ENCODE results near the gene CPNE4.

DNA sequence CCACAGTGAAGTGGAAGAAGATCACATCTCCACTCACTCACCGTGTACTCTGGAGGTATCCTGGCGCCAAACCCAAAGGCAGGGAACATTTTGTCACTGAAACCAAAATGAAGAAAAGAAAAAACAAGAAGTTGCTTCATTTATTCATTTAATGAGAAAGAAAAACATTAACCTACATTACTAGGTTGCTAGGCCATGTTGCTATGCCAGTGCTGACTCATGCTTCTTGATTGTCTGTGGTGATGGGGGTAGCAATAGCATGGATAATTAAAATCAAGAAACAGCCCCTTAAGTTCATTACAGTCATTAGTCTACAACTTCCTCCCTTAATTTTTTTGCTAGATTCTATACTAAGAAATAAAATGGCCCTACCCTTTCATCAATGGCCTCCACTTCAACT, 479.4 kb downstream of the CPNE4 start:
- TF ChIP-seq, protein P1, sequence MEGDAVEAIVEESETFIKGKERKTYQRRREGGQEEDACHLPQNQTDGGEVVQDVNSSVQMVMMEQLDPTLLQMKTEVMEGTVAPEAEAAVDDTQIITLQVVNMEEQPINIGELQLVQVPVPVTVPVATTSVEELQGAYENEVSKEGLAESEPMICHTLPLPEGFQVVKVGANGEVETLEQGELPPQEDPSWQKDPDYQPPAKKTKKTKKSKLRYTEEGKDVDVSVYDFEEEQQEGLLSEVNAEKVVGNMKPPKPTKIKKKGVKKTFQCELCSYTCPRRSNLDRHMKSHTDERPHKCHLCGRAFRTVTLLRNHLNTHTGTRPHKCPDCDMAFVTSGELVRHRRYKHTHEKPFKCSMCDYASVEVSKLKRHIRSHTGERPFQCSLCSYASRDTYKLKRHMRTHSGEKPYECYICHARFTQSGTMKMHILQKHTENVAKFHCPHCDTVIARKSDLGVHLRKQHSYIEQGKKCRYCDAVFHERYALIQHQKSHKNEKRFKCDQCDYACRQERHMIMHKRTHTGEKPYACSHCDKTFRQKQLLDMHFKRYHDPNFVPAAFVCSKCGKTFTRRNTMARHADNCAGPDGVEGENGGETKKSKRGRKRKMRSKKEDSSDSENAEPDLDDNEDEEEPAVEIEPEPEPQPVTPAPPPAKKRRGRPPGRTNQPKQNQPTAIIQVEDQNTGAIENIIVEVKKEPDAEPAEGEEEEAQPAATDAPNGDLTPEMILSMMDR (IDR thresholded peaks at IDR 0.05; ENCODE audit: low read length), result no peak
- TF ChIP-seq EZH2phosphoT487 (IDR thresholded peaks at IDR 0.05; ENCODE audit: low read length) (no peak), EZH2 (optimal IDR thresholded peaks at IDR 0.05; ENCODE audit: low read depth, low read length) (no peak)
